Measurements from ENCODE around the gene GNAT2.

Gene GNAT2

DNA sequence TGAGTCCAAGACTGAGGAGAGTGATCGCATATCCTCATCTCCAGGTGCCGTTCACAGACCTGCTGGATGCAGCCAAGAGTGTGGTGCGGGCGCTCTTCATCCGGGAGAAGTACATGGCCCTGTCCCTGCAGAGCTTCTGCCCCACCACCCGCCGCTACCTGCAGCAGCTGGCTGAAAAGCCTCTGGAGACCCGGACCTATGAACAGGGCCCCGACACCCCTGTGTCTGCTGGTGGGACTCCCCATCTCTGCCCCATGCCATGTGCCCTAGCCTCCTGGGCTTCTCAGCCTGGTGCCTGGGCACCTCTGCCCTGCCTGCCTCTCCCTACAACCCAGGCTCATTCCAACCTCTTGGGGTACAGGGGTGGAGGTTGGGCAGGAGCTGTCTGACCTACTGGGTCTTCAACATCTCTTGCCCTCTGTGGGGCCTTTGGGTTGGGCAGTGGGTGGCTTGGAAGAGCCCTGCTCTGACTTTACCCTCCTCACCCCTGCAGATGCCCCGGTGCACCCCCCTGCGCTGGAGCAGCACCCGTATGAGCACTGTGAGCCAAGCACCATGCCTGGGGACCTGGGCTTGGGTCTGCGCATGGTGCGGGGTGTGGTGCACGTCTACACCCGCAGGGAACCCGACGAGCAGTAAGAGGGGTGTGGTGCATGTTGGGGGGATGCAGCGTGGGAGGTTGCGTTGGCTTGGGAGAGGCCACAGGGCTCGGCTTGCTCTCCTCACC, 7.4 kb upstream of the GNAT2 start:
- no peak for DNase-seq

DNA sequence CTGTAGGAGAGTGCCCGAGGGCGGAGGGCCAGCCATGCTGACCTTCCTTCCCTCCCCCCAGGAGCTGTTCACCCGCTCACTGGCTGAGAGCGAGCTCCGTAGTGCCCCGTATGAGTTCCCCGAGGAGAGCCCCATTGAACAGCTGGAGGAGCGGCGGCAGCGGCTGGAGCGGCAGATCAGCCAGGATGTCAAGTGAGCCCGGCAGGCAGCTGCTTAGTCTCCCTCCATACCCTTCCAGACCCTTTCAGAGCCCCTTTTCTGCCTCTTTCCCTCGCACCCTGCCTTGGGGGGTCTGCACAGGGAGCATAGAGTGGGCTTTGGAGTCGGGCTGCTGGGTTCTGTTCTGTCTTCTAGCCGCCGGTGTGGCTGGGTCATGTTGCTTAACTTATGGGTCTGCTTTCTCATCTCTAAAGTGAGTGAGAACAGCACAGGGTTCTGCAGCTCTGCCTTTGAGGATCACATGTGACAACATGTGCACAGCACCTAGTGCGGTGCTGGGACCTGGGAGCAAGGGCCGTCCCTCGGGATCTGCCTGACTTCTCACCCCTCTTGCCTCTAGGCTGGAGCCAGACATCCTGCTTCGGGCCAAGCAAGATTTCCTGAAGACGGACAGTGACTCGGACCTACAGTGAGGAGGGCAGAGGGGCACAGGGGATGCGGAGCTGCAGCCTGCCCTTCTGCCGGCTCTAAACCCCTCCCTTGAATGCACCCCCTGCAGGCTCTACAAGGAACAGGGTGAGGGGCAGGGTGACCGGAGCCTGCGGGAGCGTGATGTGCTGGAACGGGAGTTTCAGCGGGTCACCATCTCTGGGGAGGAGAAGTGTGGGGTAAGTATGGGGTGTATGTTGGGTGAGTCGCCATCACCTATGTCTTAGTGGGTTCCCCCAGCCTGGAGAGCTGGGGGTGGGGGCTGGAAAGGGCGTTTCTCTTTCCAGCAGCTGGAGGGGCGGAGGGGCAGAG, 6.5 kb upstream of the GNAT2 start:
- DNase-seq = no peak

DNA sequence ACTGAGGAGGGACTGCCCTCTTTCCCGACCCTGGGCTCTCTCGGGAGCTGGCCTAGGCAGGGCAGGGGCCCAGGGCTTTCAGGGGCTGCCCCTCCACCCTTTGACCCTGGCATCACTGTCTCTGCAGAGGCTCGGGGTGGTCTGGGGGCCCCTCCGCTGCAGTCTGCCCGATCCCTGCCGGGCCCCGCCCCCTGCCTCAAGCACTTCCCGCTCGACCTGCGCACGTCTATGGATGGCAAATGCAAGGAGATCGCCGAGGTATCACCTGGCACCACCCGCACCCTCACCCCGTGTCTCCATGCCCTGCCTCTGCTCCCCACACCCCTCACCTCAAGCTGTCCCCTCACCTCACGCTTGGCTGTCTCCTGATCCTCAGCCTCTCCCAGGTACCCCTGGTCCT, 5.8 kb upstream of the GNAT2 start:
- no peak for DNase-seq

DNA sequence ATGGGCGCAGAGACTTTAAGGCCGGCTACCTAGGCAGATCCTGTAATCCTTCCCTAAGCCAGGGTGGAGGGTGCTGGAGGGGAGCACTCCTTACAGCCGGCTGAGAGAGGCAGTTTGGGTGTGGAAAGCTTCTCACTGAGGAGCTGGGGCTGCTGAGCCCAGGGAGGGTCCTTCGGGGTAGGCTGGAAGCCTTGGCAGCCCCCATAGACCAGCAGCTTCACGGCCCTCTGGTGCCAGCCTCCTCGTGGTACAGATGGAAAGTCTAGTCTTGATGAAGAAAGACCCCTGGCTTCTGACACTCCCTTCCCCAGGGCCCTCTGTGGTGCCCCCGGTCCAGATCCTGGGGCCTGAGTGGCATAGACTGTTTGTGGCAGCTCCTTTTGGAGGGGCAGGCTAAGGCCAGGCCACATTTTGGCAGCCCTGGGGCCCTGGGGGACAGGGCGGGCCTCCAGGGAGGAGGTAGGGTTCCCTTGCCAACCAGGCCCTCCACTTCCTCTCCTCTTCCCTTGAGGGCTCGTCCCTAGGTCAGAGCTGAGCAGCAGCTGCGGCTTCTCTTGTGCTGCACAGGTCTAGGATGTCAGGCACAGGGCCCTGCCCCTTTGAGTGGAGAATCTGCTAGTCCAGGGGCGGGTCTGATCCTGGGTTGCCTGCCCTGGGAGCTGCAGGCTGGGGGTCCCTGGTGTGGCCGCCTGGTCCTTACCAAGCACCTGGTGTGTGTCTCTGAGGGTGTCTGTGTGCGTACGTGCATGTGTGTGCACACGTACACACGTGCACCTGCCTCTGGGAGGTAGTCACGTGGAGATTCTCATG, 5.0 kb upstream of the GNAT2 start:
- no peak for DNase-seq

DNA sequence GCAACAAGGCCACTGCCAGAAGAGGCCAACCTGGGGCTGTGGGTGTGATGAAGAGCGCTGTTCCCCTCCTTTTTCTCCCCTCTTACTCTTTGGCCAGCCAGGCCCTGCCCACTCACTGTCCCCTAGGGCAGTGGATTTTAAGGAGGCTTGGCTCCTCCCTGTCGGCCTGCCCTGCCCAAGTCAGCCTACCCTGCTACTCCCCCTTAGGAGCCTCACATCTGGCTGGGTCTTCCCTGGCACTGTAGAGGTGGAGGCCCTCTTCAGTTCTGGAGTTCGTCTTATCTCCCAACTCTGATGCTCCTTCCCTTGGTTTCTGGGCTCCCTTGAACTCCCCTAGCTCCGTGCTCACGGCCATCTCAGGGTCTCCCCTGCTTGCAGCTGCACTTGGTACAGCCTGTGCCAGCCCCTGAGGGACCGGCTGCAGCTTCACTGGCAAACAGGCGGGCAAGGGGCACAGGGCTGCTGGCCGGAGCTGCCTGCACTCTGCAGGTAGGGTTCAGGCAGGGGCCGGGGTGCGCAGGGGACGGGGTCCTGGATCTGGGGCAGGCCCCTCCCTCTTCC, 4.3 kb upstream of the GNAT2 start:
- DNase-seq = no peak

DNA sequence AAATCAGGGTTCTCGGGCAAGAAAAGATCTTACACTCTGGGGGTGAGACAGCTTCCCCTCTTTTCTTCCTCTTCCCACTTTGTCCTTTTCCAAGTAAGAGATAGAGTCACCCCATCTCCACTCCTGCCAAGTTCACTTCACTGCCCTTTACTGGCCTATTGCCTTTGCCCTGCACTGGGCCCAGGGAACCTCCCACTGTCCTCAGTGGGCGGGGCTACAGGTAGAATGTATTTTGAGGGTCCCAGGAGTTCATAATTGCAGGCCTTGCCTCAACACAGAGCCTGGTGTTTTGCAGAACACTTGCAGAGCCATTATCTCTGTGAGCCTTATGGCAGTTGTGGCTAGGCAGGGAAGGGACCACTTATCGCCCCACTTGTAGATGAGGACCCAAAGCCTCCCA, 3.5 kb upstream of the GNAT2 start:
- DNase-seq = no peak

DNA sequence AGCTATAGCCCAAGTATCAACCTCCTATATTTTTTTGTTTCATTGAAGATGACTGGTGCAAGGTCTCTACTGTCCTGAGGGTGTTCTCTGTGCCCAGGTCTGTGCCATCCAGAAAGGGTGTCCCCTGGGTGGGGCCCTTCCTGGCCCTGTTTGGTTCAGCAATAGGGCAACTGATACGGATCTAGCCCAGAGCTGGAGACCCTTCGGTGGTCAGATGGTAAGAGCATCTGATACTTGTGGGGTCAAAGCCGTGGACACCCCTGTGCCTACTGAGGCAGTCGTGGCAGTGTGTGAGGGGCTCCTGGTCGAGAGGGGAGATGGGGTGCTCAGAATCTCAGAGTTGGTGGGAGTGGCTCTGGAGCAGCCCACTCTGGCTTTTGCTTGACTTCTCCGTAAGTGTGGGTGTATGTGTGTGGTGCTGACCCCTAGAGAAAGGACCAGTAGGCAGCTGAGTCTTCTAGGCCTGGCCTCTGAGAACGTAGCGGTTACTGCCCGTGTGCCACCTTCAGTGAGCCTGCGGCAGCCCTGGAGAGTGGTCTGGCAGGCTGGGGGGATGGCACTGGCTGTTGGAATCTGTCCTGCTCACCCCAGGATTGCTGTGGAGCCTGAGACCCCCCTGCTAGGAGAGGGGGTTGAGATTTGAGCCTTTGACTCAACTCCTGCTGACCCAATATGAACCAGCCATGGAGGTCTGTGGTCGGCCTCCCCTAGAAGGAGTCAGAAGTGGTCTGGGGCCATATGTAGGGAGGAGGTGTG, 2.9 kb upstream of the GNAT2 start:
- DNase-seq = no peak

DNA sequence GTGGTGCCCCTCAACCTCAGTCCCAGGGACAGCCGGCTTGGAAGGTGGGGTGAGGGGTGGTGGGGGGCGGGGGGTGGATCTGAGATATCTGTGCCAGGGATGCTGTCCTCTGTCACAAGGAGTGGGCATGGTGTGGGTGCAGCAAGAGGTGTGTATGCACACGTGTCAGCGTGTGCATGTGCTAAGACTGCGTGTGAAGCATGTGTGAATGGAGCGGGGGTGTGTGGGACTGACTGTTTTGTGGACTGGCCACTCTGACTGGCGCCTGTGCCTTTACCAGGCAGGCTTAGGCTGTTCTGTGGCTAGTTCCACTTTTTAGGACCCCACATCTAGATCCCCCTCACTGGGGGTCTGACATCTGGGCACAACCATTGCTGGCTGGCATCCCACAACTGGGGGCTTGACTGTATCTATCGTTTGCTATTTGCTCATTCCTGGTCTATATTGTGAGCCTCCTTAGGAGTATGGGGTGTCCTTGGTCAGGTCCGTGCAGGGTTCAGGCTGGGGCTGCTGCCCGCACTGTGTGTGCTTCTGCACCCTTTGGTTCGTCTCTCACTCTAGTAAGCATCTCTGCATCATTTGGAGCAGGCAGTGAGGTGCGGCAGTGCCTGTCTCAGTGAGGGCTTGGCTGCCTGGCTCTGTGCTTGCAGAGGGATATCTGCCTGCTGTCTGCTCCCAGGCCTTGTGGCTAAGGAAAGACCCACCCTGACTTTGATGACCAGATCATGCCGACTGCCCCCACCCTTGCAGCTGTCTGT, 2.1 kb upstream of the GNAT2 start:
- no peak for DNase-seq

DNA sequence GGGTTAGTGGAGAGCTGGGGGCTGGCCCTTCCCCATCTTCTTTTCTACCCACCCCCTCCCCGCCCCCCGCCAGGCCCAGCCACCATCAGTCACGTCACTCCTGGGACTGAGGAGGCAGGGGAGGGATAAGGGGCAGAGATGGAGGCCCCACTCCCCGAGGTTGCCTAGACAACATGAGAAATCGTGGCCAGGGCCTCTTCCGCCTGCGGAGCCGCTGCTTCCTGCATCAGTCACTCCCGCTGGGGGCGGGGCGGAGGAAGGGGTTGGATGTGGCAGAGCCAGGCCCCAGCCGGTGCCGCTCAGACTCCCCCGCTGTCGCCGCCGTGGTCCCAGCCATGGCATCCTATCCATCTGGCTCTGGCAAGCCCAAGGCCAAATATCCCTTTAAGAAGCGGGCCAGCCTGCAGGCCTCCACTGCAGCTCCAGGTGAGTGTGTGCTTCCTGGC, 1.4 kb upstream of the GNAT2 start:
- peak; percentile 91 for DNase-seq

DNA sequence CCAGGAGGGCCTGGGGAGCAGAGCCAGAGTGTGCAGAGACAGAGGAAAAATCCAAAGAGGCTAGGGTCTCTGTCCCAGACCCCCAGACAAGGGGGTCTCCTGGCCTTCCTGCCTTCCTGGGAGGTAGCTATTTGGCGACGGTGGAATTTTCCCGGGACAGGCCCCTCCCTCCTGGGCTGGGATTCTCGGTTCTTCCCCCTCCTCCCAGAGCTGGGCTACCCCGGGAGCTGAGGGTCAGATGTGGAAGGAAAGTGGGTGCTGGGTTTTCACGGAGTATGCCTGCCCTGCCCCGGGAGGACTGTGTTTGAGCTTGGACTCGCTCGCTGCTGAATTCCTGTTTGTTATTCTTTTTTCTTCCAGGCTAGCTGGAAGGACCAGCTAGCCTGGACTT, 980 bp upstream of the GNAT2 start:
- peak; percentile 34 for DNase-seq

DNA sequence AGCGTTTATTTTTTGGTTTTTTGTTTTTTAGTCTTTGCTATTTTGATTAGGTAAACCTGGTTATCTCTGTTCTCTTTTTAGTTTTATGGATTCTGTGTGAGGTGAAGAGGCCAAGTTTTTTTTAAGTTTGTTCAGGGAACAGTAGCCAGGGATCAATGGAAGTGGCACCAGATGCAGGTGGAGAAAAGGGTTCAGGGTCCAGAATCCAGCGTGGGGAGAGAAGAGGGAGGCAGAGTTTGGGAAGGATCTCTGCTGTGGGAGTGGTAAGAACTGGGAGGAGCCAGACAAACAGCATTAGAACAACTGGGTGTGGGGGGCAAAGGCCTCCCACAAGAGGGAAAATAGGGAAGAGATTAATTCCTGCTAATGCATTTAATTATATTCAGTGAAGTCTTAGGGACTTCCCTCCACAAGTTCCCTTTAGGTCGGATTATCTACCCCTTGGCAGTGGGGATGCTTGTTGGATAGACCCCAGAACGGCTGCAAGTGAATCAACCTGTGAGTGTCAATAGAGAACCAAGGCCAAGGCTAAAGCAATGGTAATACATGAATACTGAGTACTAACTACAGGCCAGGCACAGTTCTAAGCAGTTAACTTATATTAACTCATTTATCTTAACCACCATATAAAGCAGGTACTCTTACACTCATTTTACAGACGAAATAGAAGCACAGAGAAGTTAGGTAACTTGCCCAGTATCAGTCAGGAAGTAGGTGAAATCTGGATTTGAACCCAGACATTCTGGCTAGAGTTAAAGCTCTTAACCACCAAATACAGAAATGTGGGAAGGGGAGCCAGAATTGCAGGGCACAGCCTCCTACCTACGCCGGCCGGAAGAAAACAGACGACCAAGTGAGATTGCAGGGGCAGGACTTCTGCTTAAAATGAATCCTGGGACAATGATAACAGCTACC, 498 bp downstream of the GNAT2 start:
- DNase-seq = no peak

DNA sequence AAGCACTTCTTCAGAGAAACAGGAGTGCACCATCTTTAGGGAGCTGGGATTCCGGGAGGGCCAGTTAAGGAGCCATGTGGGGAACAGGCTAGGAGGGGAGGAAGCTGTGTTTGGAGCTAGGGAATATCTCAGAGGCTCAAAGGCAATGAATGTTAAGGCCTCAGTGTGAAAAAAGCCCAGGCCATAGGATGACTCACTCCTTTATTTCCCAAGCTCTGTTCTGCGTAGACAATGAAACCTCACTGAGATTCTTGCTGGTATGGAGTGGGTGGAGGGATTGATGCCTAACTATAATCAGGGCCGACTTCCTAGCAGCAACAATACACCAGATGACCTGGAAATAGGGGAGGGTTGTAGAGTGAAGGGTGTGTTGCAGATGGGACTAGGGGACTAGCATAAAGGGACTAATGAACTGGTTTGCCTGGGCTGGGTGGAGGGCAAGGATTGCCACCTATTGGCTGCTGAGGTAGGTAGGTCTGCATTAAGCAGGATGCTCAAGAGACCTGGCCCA, 2.1 kb downstream of the GNAT2 start:
- DNase-seq = no peak

DNA sequence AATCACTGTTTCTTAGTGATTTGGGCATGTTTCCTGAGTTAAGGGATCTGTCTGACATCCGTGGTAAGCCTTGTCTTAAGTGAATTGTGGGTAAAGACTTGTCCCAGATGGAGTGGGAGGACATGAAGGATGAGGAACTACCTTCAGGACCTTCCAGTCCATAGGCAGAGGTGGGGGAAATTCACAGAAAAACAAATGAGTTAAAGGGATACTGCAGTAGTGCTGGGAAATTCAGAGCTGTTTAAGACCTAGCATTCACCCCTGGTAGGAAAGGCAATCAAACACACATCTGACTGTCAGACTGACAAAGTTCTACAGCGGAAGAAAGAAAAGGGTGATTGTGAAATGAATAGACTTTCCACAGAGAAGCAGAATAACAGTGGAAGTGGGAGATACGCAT, 3.0 kb downstream of the GNAT2 start:
- DNase-seq = no peak

DNA sequence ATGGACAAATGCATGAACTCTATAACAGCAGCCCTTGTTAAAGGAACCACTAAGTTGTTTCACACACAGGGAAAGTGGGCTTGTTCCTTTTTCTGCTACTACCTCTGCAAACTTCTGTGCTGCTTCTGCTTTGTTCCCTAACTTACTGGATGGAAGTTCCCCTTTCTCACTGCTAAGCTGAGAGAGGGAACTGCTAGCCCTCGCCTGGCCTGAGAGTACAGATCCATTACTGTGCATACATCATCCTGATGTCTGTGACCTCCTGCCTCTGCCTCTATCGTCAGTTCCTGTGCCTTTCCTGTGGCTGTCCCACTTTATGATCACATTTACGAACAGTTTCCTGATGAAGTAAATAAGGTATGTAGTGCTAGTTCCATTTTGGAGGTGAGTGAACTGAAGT, 3.5 kb downstream of the GNAT2 start:
- DNase-seq = no peak

DNA sequence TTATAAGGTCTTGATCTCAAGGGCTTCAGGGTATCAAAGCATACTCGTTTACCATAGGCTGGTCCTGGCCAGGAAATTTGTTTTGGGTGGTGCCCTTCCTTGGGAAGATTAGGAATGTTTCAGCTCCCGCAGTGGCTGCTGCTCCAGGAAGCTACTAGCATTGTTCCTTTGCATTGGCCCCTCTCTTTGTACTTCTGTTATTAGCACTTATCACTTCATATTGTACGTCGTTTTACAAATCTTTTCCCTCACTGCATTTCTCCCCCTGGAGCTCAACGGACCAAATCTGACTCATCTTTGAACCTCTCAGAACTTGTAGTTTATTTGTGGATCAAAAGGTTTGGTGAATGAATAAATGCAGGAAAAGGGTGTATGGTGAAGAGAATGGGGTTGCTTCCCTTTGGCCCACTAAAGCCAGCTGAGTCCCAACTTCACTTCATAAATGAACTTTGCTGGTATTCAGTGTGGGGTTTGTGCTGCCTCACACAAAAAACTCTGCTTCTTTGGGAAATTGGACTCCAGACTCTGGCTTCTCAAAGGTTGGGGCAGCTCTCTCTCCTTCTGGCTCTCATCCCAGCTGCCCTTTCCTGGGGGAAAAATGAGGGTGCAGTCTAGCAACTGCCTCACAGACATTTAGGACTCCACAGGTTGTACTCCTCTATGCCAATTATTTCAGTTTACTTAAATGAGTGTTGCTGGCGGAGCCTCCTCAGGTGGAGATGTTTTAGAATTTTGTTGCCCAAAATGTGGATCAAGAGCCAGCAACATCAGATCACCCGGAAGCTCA, 5.9 kb downstream of the GNAT2 start:
- DNase-seq = no peak

DNA sequence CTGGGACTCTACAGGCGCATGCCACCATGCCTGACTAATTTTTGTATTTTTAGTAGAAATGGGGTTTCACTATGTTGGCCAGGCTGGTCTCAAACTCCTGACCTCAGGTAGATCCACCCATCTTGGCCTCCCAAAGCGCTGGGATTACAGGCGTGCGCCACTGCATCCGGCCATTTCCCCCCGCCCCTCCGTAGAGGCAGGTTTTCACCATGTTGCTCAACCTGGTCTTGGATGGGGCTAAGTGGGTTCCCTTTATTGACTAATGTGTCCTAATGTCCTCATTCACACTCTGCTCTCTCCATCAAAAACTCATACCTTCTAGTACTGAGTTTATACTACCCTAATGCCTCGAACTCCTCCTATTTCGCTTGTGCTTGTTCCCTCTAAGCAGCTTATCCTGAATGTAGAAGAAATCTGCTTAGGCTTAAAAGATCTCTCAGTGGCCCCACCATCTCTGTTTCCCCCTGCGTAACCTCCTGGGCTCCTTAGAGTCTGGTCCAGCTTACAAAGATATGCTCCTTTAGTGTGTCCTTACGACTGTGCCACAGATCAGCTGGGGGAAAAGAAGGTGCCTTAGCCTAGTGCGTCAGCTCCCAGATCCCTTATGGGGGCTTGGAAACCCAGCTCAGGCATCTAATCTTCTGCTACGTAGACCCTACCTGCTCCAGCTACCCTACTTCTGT, 8.0 kb downstream of the GNAT2 start:
- DNase-seq = no peak

DNA sequence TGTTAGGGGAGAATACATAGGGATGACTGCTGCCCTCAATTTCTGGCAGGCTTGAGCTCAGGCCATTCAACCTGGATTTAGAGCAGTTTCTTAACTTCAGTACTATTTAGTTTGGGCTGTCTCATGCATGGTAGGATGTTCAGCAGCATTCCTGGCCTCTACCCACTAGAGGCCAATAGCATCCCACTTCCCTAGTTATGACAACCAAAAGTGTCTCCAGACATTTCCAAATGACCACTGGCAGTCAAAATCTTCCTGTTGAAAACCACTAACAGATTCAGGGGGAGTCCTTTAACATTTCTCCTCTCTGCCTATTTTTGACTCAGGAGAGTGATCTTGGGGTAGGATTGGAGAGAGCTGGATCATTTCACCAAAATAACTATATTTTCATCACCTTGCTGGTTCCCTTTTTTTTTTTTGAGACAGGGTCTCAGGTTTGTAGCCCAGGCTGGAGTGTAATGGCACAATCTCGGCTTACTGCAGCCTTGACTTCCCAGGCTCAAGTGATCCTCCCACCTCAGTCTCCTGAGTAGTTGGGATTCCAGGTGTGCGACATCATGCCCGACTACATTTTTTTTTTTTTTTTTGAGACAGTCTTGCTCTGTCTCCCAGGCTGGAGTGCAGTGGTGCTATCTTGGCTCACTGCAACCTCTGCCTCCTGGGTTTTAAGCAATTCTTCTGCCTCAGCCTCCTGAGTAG, 8.7 kb downstream of the GNAT2 start:
- no peak for DNase-seq

DNA sequence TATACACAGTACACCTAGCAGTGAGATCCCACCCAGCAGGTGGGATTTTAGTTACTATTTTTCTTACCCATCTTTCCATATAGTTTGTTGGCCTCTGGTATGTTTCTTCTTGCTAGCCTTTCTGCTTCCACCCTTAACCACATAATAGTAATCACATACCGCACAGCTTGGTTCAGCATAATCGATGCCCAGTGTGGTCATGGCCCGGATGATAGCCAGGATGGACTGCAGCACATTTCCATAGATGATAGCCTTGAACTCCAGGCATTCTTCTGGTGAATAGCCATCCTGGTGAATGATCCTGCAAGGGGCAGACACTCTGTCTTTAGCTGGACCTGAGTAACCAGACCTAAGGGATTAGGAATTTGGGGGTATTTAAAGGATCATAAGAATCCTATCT, 9.5 kb downstream of the GNAT2 start:
- no peak for DNase-seq
